SK-N-SH (cell line): ENCODE measurements around the gene WSCD1. TPM values are rescaled to one million over a fixed set of nuclear protein-coding genes. Genes with fewer than 3 reads are reported as not detected.

ENCODE experiments used
- CTCF ChIA-PET: fragments of 300-600, 350-600 bp; formaldehyde crosslinking; extraction: SDS; loops from one replicate; lab custom pipeline; 2021; lab: Yijun Ruan, JAX
- POLR2A ChIA-PET: fragments of 350-600 bp; sonication (Branson Sonifier 250); formaldehyde crosslinking; extraction: SDS; loops from one replicate; lab custom pipeline; 2020; ENCODE audit warnings: antibody characterized with exemption, inconsistent platforms; lab: Yijun Ruan, JAX
- DNase-seq: peaks from one replicate; pipeline ENCODE4 v3.0.0; 2012
- H2AFZ ChIP-seq: fragments of 200-600 bp; sonication (generic); 2 replicates; pipeline ENCODE4 v1.8.1; 2016; ENCODE audit warnings: antibody characterized with exemption, mild to moderate bottlenecking, low read depth
- H3F3A ChIP-seq: fragments of 200-600 bp; sonication (generic); replicated peaks from 2 replicates; pipeline ENCODE3; 2016; ENCODE audit warnings: antibody characterized with exemption, mild to moderate bottlenecking; ENCODE audit not compliant: insufficient read depth
- H3K27ac ChIP-seq, 2 experiments: fragments of 200-500 bp in 1 of 2; fragments of 200-600 bp in 1 of 2; sonication (Bioruptor generic) in 1 of 2; sonication (generic), shearing (Covaris generic) in 1 of 2; 2 replicates each; pipeline versions ENCODE4 v1.5.1 to v1.6.1; 2014 to 2016; ENCODE audit warnings: low read depth in 2 of 2, inconsistent platforms in 1 of 2, low read length in 1 of 2, mild to moderate bottlenecking in 1 of 2, mixed read lengths in 1 of 2
- H3K27me3 ChIP-seq: fragments of 200-600 bp; sonication (generic), shearing (Covaris generic); 2 replicates; pipeline ENCODE4 v1.6.1; 2016; ENCODE audit warnings: mixed run types; ENCODE audit not compliant: insufficient read depth
- H3K36me3 ChIP-seq, 2 experiments: fragments of 200-500 bp in 1 of 2; fragments of 200-600 bp in 1 of 2; sonication (Bioruptor generic) in 1 of 2; sonication (generic) in 1 of 2; replicated peaks in 1 of 2; 2 replicates each; pipeline versions ENCODE3 to v1.5.1; 2014 to 2016; ENCODE audit warnings: low read length in 1 of 2, mild to moderate bottlenecking in 1 of 2; ENCODE audit not compliant: insufficient read depth in 2 of 2, control insufficient read depth in 1 of 2
- H3K4me1 ChIP-seq, 2 experiments: fragments of 200-500 bp in 1 of 2; fragments of 200-600 bp in 1 of 2; sonication (Bioruptor generic) in 1 of 2; sonication (generic), shearing (Covaris generic) in 1 of 2; 2 replicates each; pipeline versions ENCODE4 v1.5.1 to v1.6.1; 2014 to 2016; ENCODE audit warnings: low read depth in 1 of 2, low read length in 1 of 2, mixed run types in 1 of 2; ENCODE audit not compliant: insufficient read depth in 2 of 2, control insufficient read depth in 1 of 2
- H3K4me2 ChIP-seq: fragments of 200-600 bp; sonication (generic), shearing (Covaris generic); 2 replicates; pipeline ENCODE4 v1.6.1; 2017; ENCODE audit warnings: mixed run types
- H3K4me3 ChIP-seq, 2 experiments: fragments of 200-500 bp in 1 of 2; fragments of 200-600 bp in 1 of 2; sonication (Bioruptor generic) in 1 of 2; sonication (generic), shearing (Covaris generic) in 1 of 2; 2 replicates each; pipeline versions ENCODE4 v1.5.1 to v1.8.1; 2014 to 2016; ENCODE audit warnings: low read depth in 2 of 2, inconsistent platforms in 1 of 2, low read length in 1 of 2, mild to moderate bottlenecking in 1 of 2, mixed read lengths in 1 of 2, moderate library complexity in 1 of 2
- H3K79me2 ChIP-seq: fragments of 200-600 bp; sonication (generic); 2 replicates; pipeline ENCODE4 v1.8.1; 2017; ENCODE audit warnings: mild to moderate bottlenecking; ENCODE audit not compliant: insufficient read depth
- H3K9ac ChIP-seq: fragments of 200-600 bp; sonication (generic); 2 replicates; pipeline ENCODE4 v1.6.1; 2017; ENCODE audit warnings: mixed run types
- H3K9me2 ChIP-seq: fragments of 200-600 bp; sonication (generic); 2 replicates; pipeline ENCODE4 v1.6.1; 2017; ENCODE audit warnings: mixed run types
- H3K9me3 ChIP-seq: fragments of 200-600 bp; sonication (generic); 2 replicates; pipeline ENCODE4 v1.6.1; 2017; ENCODE audit warnings: mixed run types, mild to moderate bottlenecking, moderate library complexity
- H4K20me1 ChIP-seq: fragments of 200-600 bp; sonication (generic); 2 replicates; pipeline ENCODE4 v1.6.1; 2017; ENCODE audit warnings: mild to moderate bottlenecking, mixed run types; ENCODE audit not compliant: insufficient read depth
- ELF1 ChIP-seq: IDR thresholded peaks from 2 replicates; pipeline ENCODE4 v1.4.0; 2012
- EP300 ChIP-seq, 2 experiments: IDR thresholded peaks; 2 replicates each; pipeline versions ENCODE4 v1.4.0 to v1.6.1; 2012; ENCODE audit warnings: borderline replicate concordance in 1 of 2, low read depth in 1 of 2, low read length in 1 of 2
- EZH2phosphoT487 ChIP-seq: fragments of 200-600 bp; sonication (generic); IDR thresholded peaks from 2 replicates; pipeline ENCODE4 v1.6.1; 2017; ENCODE audit warnings: low read depth, mixed run types, mild to moderate bottlenecking, antibody characterized with exemption, moderate library complexity, borderline replicate concordance
- FOSL2 ChIP-seq: IDR thresholded peaks from 2 replicates; pipeline ENCODE4 v1.4.0; 2012; ENCODE audit warnings: low read depth, mild to moderate bottlenecking, moderate library complexity, borderline replicate concordance
- FOXJ3 ChIP-seq: sonication (generic); formaldehyde crosslinking; IDR thresholded peaks from 2 replicates; pipeline ENCODE4 v1.5.1; 2020; ENCODE audit warnings: mild to moderate bottlenecking, missing genetic modification reagents
- GABPA ChIP-seq: IDR thresholded peaks from 2 replicates; pipeline ENCODE4 v1.4.0; 2012; ENCODE audit warnings: low read depth, mild to moderate bottlenecking
- NRF1 ChIP-seq: IDR thresholded peaks from 2 replicates; pipeline ENCODE4 v1.6.1; 2012; ENCODE audit warnings: low read depth, mild to moderate bottlenecking, low read length
- RAD21 ChIP-seq: IDR thresholded peaks from 2 replicates; pipeline ENCODE4 v1.6.1; 2012; ENCODE audit warnings: mild to moderate bottlenecking, low read length
- RCOR1 ChIP-seq: fragments of 150-350 bp; IDR thresholded peaks from 2 replicates; pipeline ENCODE4 v1.6.1; 2017; ENCODE audit warnings: antibody characterized with exemption, low read length
- RFX5 ChIP-seq: IDR thresholded peaks from 2 replicates; pipeline ENCODE4 v1.6.1; 2012; ENCODE audit warnings: mild to moderate bottlenecking, improper control_type of control experiment, low read length
- SMC3 ChIP-seq: IDR thresholded peaks from 2 replicates; pipeline ENCODE4 v1.6.1; 2012; ENCODE audit warnings: low read depth, low read length, improper control_type of control experiment
- TAF1 ChIP-seq: IDR thresholded peaks from 2 replicates; pipeline ENCODE4 v1.6.1; 2012; ENCODE audit warnings: low read depth, mild to moderate bottlenecking, low read length, moderate library complexity, borderline replicate concordance
- YY1 ChIP-seq: IDR thresholded peaks from 2 replicates; pipeline ENCODE4 v1.4.0; 2012; ENCODE audit warnings: low read depth, mild to moderate bottlenecking
- WGBS: methylation state at CpG from one replicate; pipeline ENCODE4 v1.1.6; 2017; ENCODE audit warnings: low lambda C conversion rate; 5-methylcytosine and 5-hydroxymethylcytosine counted together
- polyA plus RNA-seq, 3 experiments: library from polyadenylated mRNA; depleted of rRNA; stranded (reverse); fragments of >200 nt; gene quantifications; 2 replicates each; pipeline ENCODE4 v1.2.3, GENCODE V29; 2012
- TF ChIP-seq, protein P1 (sequence below): IDR thresholded peaks from 2 replicates; pipeline ENCODE4 v1.6.1; 2012; ENCODE audit warnings: mild to moderate bottlenecking, low read depth, low read length, moderate library complexity
- TF ChIP-seq, protein P2 (sequence below): IDR thresholded peaks from 2 replicates; pipeline ENCODE4 v1.4.0; 2012; ENCODE audit warnings: low read depth, borderline replicate concordance

WSCD1 gene
- polyA plus RNA-seq, 1 of the 3 experiments (the other 2 are of a cell fraction) = 0.03 TPM

DNA sequence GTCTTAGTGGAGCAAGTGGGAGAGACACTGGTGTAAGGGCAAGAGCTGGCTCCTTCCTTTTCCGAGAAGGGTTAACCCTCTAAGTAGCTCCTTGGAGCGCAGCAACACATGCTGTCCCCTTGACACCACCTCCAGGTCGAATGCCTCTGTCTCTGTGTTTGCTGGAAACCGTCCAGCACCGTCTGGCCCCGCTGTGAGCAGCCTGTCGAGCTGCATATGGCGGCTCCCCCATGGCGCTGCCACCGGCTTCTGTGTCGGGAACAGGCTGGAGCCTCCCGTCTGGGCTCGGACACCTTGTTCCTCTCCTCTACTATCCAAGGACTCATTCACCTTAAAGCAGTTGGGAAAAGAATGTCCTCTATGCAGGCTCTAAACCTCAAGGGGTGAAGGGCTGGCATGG, 28.9 kb upstream of the WSCD1 start:
- H3K4me3 ChIP-seq = no peak overlapping the region
- peaks cover 15% of the 10 kb centered on the region; the same call in 1 of the 2 replicates for H3K27me3 ChIP-seq
- no peak overlapping the region for H3K4me2 ChIP-seq
- no peak overlapping the region for H3K27ac ChIP-seq
- no peak for DNase-seq
- no peak for TF ChIP-seq EZH2phosphoT487
- no peak for TF ChIP-seq FOXJ3 (CRISPR knock-in tag)
- TF ChIP-seq, protein P1, sequence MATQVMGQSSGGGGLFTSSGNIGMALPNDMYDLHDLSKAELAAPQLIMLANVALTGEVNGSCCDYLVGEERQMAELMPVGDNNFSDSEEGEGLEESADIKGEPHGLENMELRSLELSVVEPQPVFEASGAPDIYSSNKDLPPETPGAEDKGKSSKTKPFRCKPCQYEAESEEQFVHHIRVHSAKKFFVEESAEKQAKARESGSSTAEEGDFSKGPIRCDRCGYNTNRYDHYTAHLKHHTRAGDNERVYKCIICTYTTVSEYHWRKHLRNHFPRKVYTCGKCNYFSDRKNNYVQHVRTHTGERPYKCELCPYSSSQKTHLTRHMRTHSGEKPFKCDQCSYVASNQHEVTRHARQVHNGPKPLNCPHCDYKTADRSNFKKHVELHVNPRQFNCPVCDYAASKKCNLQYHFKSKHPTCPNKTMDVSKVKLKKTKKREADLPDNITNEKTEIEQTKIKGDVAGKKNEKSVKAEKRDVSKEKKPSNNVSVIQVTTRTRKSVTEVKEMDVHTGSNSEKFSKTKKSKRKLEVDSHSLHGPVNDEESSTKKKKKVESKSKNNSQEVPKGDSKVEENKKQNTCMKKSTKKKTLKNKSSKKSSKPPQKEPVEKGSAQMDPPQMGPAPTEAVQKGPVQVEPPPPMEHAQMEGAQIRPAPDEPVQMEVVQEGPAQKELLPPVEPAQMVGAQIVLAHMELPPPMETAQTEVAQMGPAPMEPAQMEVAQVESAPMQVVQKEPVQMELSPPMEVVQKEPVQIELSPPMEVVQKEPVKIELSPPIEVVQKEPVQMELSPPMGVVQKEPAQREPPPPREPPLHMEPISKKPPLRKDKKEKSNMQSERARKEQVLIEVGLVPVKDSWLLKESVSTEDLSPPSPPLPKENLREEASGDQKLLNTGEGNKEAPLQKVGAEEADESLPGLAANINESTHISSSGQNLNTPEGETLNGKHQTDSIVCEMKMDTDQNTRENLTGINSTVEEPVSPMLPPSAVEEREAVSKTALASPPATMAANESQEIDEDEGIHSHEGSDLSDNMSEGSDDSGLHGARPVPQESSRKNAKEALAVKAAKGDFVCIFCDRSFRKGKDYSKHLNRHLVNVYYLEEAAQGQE = no peak
- TF ChIP-seq RCOR1 = no peak
- no peak for TF ChIP-seq NRF1
- TF ChIP-seq YY1 = no peak
- TF ChIP-seq ELF1 = no peak
- TF ChIP-seq RAD21 = no peak
- TF ChIP-seq, protein P2, sequence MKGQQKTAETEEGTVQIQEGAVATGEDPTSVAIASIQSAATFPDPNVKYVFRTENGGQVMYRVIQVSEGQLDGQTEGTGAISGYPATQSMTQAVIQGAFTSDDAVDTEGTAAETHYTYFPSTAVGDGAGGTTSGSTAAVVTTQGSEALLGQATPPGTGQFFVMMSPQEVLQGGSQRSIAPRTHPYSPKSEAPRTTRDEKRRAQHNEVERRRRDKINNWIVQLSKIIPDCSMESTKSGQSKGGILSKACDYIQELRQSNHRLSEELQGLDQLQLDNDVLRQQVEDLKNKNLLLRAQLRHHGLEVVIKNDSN = no peak
- TF ChIP-seq, all 33 proteins: peak for 0
- H4K20me1 ChIP-seq = no peaks in the 10 kb centered on the region
- H3F3A ChIP-seq = no peaks in the 10 kb centered on the region
- no peaks in the 10 kb centered on the region for H3K79me2 ChIP-seq
- no peaks in the 10 kb centered on the region for H3K36me3 ChIP-seq
- H3K4me1 ChIP-seq = no peaks in the 10 kb centered on the region
- H3K9ac ChIP-seq = no peak overlapping the region
- no peak overlapping the region for H2AFZ ChIP-seq
- ChIA-PET POLR2A (no interaction called here), CTCF (no interaction called here)
- WGBS = 24% methylated on average over 10 of the region's 13 CpGs
- no peaks in the 10 kb centered on the region for H3K9me2 ChIP-seq
- H3K9me3 ChIP-seq = no peaks in the 10 kb centered on the region

DNA sequence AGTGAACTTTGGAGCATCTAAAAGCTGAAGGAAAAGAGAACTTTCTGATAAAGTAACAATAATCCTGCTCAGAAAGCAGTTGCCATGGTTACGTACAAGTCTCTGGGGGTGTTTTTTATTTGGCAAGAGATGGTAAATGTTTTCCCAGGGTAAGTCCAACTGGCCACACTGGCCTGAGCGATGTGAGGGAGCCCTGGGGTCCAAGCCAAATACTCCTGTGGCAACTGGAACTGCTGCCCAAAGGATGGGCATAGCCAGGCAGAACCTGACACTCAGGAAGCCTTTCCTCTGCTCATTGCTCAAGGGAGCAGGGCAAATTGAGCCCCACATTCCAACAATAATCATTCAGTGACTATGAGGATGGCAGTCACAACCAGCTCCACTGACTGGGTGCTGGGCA, 26.8 kb upstream of the WSCD1 start:
- Histone ChIP-seq H3K4me3 (no peak overlapping the region), H3K79me2 (no peaks in the 10 kb centered on the region), H3K4me1 (no peaks in the 10 kb centered on the region), H3F3A (no peaks in the 10 kb centered on the region), H3K27ac (no peak overlapping the region), H3K4me2 (no peak overlapping the region), H3K9me3 (no peaks in the 10 kb centered on the region), H3K9me2 (no peaks in the 10 kb centered on the region), H3K36me3 (no peaks in the 10 kb centered on the region), H3K27me3 (peaks cover 5% of the 10 kb centered on the region; the same call in 1 of the 2 replicates), H3K9ac (no peak overlapping the region), H4K20me1 (no peaks in the 10 kb centered on the region), H2AFZ (no peak overlapping the region)
- DNase-seq = no peak
- POLR2A ChIA-PET = no interaction called here
- CTCF ChIA-PET = interaction anchor here (1.5 kb wide), 1 partner anchor 25 kb away, joined by 3 read pairs; no protein-coding TSS in a partner anchor
- 11% methylated on average over 2 of the region's 2 CpGs for whole genome bisulfite sequencing
- TF ChIP-seq RAD21 = no peak
- no peak for TF ChIP-seq NRF1
- no peak for TF ChIP-seq TAF1
- TF ChIP-seq RFX5 = no peak
- no peak for TF ChIP-seq GABPA
- TF ChIP-seq SMC3 = no peak
- TF ChIP-seq, protein P2 = no peak
- no peak for TF ChIP-seq FOSL2
- TF ChIP-seq YY1 = no peak
- no peak for TF ChIP-seq RCOR1
- no peak for TF ChIP-seq EP300 (IDR thresholded peaks at IDR 0.05; ENCODE audit: borderline replicate concordance in 1 of 2, low read depth in 1 of 2, low read length in 1 of 2)
- TF ChIP-seq EZH2phosphoT487 = no peak
- TF ChIP-seq ELF1 = no peak
